WERI-Rb-1 (cell line): ENCODE measurements around the gene CCNB1IP1.

Experiments
- DNase-seq: peaks from one replicate; pipeline ENCODE4 v3.0.0-alpha.2; 2020
- H3K27ac ChIP-seq: fragments of 250-450 bp; sonication (Bioruptor Pico); 2 replicates; pipeline ENCODE4 v1.5.1; 2020; ENCODE audit warnings: mild to moderate bottlenecking, moderate library complexity
- H3K27me3 ChIP-seq: fragments of 250-450 bp; sonication (Bioruptor Pico); 2 replicates; pipeline ENCODE4 v1.5.1; 2021; ENCODE audit warnings: mild to moderate bottlenecking, low read depth, moderate library complexity; ENCODE audit not compliant: insufficient read depth, severe bottlenecking
- H3K36me3 ChIP-seq: fragments of 250-450 bp; sonication (Bioruptor Pico); 2 replicates; pipeline ENCODE4 v1.5.1; 2020; ENCODE audit warnings: mild to moderate bottlenecking, moderate library complexity
- H3K4me3 ChIP-seq: 2 replicates; pipeline ENCODE4 v1.5.1; 2011; ENCODE audit warnings: low read depth, mild to moderate bottlenecking, control low read depth, low read length
- H3K9me3 ChIP-seq: fragments of 250-450 bp; sonication (Bioruptor Pico); 2 replicates; pipeline ENCODE4 v1.5.1; 2021; ENCODE audit warnings: mild to moderate bottlenecking, moderate library complexity; ENCODE audit not compliant: severe bottlenecking
- CTCF ChIP-seq: IDR thresholded peaks from 2 replicates; pipeline ENCODE4 v1.5.1; 2011; ENCODE audit warnings: low read depth, mild to moderate bottlenecking, control low read depth, inconsistent platforms, low read length

The CCNB1IP1 gene, protein sequence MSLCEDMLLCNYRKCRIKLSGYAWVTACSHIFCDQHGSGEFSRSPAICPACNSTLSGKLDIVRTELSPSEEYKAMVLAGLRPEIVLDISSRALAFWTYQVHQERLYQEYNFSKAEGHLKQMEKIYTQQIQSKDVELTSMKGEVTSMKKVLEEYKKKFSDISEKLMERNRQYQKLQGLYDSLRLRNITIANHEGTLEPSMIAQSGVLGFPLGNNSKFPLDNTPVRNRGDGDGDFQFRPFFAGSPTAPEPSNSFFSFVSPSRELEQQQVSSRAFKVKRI

GRCh38 chr14:20332788-20333493 lies at the start of gene CCNB1IP1:
CCNB1IP1 (minus strand) TSS chr14:20333279; CDS start chr14:20316523, 16,756 bp downstream.
- H3K9me3 ChIP-seq: no peaks in the 10 kb centered on the region

DNA sequence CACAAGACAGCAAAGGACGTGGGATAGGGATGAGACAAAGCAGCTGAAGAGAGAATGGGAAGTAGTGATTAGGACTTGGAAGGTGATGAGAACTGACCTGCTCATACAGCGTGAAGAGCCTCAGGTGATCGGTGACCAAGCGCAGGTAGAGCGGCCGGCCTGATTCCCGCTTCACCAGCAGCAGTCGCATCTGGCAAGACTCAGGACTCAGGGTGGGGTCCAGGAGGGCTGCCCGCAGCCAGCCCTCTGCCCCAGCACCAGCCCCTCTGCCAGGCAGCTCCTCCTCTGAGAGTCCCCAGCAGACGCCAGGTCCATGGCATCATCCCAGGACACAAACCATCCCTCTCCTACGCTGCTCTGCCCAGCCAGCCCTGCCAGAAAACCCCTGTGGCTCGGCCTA lies 49.4 kb upstream of the CCNB1IP1 start:
- H3K27me3 ChIP-seq: no peaks in the 10 kb centered on the region
- DNase-seq: no peak
- TF ChIP-seq CTCF: no peak
- H3K27ac ChIP-seq: no peak overlapping the region
- H3K4me3 ChIP-seq: no peak overlapping the region
- H3K36me3 ChIP-seq: peaks cover 82% of the 10 kb centered on the region
- H3K9me3 ChIP-seq: no peaks in the 10 kb centered on the region

More at GRCh38 chr14:20332788-20333493, at the start of gene CCNB1IP1:
- Histone ChIP-seq H3K27ac (peak within 1 kb of the TSS; percentile 81), H3K36me3 (peaks cover 5% of the 10 kb centered on the region), H3K4me3 (peak within 1 kb of the TSS; percentile 71), H3K27me3 (no peaks in the 10 kb centered on the region)
- DNase-seq: peak; percentile 51
- TF ChIP-seq CTCF: no peak

- TF ChIP-seq CTCF: no peak
- H3K9me3 ChIP-seq: no peaks in the 10 kb centered on the region
- H3K4me3 ChIP-seq: no peak overlapping the region
- no peaks in the 10 kb centered on the region for H3K27me3 ChIP-seq
- peak; percentile 62 for DNase-seq
- peak overlapping the region; percentile 42; the same call in 1 of the 2 replicates for H3K27ac ChIP-seq
- H3K36me3 ChIP-seq: peaks cover 87% of the 10 kb centered on the region
Measured at GRCh38 chr14:20381341-20381740, 48.3 kb upstream of the CCNB1IP1 start.

GRCh38 chr14:20380681-20381080 lies 47.6 kb upstream of the CCNB1IP1 start:
- no peaks in the 10 kb centered on the region for H3K27me3 ChIP-seq
- peaks cover 88% of the 10 kb centered on the region for H3K36me3 ChIP-seq
- H3K27ac ChIP-seq: no peak overlapping the region
- no peaks in the 10 kb centered on the region for H3K9me3 ChIP-seq
- H3K4me3 ChIP-seq: no peak overlapping the region
- no peak for TF ChIP-seq CTCF
- no peak for DNase-seq

GRCh38 chr14:20379743-20380142 lies 46.7 kb upstream of the CCNB1IP1 start:
- no peaks in the 10 kb centered on the region for H3K27me3 ChIP-seq
- no peak for TF ChIP-seq CTCF
- H3K27ac ChIP-seq: no peak overlapping the region
- H3K36me3 ChIP-seq: peaks cover 87% of the 10 kb centered on the region
- no peak for DNase-seq
- H3K9me3 ChIP-seq: no peaks in the 10 kb centered on the region
- H3K4me3 ChIP-seq: no peak overlapping the region
